ENCODE results near the gene PCED1B. TPM values are rescaled to one million over a fixed set of nuclear protein-coding genes. Genes with fewer than 3 reads are reported as not detected.

Gene PCED1B
- total RNA-seq, 1 experiment from 2014 or later, result 0.86 TPM

Small RNA genes lying within 50 kb of the gene (microRNA-seq; reads per million reads assigned to microRNA genes)
- not detected for gene MIR4698 (ENCODE audit: borderline number of aligned reads)

Other genes with a start within 250 kb of the PCED1B start
- gene AMIGO2, start 338 bp downstream of the PCED1B start, total RNA-seq (2021; ENCODE audit: unreplicated experiment), result 0.96 TPM

All from HCT116 (cell line).